ENCODE measurements around the gene TK2.
A peak's percentile ranks its signal among the peaks of the same experiment; 100 is the strongest.
"Not testable (repeated sequence)": the region's sequence is repeated elsewhere in the genome, so short reads cannot be mapped to it uniquely, and the experiment has no call there.

The TK2 gene

DNA sequence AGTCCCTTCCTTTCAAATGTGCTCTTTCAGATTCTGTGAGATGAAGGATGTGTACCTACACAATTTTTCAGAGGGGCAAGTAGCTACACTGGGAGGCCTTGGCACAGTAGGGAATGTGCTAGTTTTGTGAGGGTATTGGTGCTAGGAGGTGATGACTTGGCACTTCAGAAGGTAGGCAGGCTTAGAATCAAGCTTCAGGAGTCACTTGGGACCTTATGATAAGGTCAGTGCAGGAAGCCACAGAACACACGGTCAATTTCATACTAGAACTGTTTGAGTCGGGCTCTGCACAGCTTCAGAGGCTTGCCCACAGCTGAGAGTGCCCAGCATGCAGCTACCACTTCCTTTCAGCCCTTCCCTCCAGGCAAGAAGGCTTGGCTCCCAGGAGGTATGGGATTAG, 22.4 kb upstream of the TK2 start:
- no peak for DNase-seq

DNA sequence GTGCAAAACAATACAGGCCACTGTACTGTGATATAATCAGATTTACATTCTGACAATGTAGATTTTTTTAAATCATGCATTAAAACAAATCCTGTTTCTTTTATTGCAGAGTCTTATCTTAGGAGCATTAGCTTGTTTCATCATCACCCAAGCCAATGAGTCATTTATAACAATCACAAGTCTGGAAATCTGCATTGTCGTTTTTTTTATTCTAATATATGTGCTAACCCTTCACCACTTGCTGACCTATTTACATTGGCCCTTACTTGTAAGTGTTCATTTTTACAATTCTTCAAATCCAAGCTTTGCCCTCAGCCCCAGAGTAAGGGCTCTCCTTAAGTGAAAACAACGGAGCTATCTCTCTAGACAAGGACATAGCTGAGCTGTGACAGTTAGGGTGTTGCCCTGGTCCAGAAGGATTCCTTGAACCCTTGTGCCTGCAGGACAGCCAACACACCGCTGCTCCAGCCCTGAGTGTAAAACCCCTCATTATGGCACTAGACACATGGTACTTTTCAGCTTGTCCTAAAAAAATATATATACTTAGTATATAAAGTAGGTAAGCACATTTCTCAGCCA, 20.0 kb upstream of the TK2 start:
- DNase-seq, result no peak

DNA sequence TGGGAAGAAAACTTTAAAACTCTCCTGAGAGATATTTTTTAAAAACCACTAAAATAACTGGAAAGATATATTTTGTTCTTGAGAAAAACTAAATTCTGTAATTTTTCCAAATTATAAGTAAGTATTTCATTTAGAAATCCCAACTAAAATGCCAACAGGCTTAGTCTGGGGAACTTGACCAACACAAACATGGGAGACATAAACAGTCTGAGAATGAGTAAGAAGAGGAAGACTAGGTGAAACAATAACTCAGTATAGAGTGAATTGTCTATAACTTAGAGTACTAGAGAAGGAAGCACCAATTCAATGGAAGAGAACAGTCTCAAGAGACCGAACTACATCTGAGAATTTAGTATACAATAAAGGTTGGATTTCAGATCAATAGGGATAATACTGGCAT, 19.2 kb upstream of the TK2 start:
- no peak for DNase-seq

DNA sequence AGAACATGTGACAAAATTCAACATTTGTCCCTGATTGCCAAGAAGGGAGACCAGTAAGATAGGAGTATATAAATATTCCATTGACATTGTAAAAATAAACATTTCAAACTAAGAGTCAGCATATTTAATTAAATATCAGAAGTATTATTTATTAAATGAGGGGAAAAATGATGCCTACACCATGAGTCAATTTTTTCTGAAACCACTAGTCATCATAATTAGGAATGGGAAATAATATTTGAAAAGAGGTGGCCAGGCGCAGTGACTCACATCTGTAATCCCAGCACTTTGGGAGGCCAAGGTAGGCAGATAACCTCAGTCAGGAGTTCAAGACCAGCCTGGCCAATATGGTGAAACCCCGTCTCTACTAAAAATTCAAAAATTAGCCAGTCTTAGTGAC, 18.4 kb upstream of the TK2 start:
- DNase-seq, result no peak

DNA sequence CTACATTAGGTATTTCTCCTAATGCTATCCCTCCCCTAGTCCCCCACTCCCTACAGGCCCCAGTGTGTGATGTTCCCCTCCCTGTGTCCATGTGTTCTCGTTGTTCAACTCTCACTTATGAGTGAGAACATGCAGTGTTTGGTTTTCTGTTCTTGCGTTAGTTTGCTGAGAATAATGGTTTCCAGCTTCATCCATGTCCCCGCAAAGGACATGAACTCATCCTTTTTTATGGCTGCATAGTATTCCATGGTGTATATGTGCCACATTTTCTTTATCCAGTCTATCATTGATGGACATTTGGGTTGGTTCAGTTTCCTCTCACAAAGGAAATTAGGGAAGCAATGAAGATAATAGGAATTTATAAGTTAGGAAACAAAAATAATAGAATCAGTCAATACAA, 17.3 kb upstream of the TK2 start:
- DNase-seq, result not testable (repeated sequence)

DNA sequence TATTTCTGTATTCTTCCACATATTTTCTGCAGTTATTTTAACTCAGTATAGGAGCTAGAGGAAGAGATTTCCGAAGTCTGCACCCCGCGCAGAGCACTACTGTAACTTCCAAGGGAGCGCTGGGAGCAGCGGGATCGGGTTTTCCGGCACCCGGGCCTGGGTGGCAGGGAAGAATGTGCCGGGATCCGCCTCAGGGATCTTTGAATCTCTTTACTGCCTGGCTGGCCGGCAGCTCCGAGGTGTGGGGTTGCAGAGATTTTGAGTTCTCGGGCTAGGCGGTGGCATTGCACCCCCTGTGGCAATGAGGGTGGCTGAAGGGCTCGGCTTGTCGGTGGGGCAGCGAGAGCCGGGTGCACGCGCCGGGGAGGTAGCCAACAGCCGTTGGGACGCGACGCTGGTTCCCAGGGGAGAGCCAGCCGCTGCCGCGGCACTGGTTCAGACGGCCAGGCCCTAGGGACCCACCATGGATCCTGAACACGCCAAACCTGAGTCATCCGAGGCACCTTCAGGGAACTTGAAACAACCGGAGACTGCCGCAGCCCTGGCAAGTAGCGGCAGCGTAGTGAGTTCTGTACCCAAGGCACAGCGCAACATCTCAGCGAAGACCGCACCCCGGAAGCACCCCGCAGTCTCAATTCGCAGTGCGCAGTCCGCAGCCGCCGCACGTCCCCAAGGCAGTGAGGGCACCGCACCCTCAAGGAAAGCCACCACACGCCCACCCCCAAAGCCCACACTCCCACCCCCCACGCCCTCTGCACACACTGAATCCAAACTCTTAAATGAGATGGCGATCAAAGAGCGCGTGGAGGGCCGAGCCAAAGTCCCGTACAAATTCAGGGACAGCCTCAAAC, 16.4 kb upstream of the TK2 start, which contains the start of gene CMTM1:
CMTM1 (plus strand) TSS at position 389 of the 851 bp plus-strand sequence; CDS start at position 464, 75 bp downstream.
- no peak for DNase-seq

DNA sequence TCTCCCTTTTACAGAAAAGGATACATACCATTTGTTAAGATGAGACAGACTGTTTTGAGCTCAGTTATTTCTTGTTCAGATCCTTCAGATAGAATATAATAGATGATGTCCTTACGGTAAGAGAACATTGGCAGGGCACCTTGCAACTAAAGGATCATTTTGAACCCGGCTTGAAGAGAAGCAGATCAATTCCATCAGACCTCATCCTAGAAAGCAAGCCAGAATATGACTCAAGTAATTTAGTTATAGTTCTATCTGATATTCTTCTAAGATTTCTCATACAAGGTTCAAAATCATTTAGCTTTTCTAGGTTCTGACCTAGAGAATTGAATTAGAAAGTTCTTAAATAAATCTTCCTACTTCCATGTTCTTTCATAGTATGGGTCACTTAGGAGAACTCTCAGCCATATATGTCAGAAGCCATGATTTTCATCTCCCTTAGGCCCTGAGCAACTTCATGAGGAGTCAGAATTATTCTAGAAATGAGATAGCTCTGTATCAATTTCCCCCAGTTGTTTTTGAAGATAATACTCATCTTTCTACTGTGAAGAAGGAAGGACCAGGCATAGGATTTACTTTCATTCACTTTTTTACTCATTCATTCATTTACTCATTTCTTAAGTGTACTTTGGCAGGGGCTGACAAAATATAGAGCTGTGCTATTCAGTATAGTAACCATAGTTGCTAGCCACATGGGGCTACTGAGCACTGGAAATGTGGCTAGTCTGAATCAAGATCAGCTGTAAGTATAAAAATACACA, 13.8 kb upstream of the TK2 start:
- no peak for DNase-seq

DNA sequence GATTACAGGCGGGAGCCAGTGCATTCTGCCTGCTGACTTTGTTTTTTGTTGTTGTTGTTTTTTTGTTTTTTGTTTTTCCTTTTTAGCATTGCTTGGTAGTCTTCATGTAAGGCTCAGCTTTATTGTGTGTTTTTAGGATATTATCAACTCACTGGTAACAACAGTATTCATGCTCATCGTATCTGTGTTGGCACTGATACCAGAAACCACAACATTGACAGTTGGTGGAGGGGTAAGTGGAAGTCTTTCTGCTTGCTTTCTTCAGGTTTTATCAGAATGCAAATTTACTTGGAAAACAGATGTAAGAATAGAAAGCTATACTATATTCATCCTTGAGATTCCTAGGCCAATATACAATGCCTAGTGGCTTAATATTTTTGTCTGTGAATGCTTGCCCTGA, 13.1 kb upstream of the TK2 start:
- no peak for DNase-seq

DNA sequence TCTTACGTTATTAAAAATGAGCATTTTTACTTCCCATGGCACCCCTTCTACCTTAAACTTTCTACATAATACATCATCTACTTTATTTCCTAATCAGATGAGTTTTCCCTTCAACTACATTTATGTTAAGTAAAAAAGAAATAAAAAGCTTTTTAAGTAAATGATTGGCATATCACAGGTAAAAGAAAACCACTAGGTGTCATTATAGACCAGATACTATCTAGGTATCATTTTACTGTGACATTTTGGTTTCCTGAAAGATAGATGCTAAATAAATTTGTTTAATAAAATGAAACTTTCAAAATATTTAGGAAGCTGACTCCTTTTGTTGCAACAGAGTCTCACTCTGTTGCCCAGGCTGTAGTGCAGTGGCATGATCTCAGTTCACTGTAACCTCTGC, 12.5 kb upstream of the TK2 start:
- no peak for DNase-seq

DNA sequence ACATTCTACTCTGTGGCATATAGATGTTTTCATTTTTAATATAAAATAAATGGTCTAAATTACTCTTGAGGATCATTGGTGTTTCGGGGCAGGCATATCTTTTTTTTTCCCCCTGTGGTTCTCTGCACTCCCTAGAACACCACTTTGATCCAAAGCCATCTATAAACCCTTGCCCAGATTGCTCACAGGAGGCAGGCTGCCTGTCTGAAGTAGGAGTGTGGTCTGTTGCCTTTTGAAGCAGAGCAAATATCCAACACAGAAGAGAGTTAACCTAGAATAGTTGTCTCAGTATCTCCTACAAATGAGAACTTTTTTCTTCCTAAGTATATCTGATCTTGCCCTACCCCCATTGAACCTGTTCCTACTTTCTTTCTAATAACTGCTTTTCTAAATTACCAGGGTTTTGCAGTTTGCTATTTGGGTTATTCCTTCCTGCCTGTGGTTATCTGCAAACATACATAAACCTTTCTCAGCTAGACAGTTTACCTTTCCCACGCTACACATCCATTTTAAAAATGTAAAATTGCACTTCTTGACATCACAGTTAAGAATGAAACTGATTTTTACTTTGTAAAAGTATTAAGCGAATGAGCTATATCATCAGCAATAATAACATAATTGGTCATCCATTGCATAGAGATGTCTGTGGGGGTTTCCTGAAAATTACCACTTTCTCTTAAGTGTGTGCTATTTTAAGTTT, 11.6 kb upstream of the TK2 start:
- no peak for DNase-seq

DNA sequence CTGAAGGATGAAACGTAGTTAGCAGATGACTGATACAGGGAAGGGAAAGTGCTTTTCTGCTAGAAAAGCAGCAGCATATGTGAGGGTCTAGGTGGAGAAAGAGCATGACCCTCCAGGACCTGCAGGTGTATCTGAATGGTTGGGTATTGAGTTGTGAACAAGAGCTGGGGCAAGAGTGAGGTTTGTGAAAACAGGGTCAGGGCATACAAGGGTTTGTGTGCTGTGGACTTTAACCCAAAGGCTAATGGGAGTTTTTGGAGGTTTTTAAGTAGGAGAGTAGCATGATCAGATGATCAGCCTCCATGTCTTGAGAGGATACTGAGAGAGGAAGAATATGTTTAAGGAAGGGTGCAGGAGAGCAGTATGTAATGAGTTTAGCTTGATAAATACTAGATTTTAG, 10.2 kb upstream of the TK2 start:
- DNase-seq, result no peak

DNA sequence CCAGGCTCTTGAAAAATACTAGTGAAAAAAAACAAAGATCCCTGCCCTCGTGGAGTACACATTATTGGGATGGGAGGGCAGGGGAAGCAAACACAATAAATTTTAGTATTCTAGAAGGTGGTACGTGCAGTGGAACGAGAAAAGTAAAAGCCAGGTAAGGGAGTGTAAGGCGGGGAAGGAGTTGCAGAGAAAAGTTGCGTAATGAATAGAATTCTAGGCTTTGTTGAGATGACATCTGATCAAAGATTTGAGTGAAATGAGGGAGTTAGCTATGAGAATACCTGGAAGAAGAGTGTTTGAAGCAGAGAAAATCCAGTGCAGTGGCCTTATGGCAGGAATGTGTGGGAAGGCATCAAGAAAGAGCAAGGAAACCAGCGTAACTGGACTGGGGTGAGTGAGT, 4.6 kb upstream of the TK2 start:
- DNase-seq, result no peak

DNA sequence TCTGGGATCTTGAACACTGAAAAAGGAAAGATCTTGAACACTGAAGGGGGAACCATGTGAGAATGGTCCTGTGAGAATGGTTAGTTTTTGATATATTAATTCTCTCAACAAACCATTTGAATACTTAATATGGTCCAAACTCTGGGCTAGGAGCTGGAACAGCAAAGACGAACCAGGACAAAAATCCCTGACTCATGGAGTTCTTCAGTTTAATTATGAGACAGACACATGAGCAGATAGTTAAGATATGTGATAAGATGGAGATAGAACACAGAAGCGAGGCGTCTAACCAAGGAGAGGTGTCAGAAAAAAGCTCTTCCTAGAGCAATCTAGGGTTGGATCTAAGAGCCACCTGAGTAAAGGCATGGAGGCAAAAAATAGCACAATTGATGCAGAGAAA, 4.1 kb upstream of the TK2 start:
- no peak for DNase-seq

DNA sequence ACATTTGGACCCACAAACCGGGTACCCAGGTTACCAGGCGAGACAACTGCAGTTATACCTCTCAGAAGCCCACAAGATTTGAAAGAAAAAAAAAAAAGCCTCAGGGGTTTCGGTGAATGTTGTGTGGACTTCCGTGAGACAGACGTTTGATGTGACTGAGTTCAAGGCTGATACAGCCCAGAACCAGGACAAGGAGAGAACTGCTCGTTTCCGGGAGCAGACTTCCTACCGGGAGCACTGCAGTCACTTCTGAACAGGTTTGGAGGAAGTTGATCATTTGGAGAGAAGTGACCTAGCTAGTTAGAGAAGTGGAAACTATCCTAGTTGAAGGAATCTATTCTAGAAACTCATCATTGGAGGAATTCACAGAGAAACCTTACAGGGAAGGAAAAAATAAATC, 3.3 kb upstream of the TK2 start:
- DNase-seq, result no peak

DNA sequence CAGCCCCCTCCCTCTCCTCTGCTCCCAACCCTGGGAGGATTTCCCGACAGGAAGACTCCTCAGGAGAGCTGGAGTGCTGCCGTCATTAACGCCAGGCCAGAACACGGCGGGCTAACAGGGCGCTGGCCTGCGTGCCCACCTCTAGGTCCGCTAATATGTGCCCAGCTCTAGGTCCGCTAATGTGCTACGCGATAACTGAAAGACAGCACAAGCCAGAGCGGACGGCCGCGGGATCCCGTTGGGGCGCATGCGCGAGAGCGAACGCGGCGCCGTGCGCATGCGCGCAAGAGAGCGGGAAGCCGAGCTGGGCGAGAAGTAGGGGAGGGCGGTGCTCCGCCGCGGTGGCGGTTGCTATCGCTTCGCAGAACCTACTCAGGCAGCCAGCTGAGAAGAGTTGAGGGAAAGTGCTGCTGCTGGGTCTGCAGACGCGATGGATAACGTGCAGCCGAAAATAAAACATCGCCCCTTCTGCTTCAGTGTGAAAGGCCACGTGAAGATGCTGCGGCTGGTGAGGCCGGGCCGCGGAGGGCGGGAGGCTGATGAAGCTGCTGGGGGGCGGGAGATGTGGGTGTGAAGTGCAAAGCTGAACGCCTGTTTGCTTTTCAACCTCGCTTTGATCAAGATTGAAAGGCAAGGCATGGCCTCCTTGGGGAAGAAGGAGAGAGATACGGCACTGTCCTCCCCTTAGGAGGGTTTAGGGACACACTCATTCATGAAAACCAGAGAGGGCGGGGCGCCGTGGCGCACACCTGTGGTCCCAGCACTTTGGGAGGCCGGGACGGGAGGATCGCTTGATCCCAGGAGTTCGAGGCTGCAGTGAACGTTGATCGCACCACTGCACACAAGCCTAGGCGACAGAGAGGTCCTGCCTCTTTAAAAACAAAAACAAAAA, 2.6 kb upstream of the TK2 start, which contains the start of gene CKLF:
CKLF (plus strand) TSS at position 291 of the 892 bp plus-strand sequence; CDS start at position 431, 140 bp downstream.
- peak; percentile 83 for DNase-seq

DNA sequence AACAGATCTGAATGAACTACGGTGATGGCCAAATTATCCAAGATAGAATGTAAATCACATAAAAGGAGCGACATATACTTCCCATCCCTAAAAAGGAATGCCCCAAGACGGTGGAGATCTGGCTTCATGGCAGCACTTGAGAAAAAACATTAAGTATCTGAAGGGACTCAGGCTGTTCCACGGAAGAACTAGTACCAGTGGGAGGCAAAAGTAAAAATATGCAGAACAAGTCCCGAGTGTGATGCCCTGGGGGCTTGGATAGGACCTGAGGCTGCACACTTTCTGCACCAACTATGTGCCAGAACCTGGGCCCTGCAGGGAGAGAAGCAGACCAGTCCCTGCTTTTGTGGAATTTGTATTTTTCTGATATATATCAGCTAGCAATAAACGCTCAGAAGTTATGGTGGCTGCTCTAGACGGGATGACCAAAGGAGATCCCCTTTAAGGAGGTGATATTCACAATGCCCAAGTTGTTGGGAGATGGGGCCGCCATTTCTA, 1.9 kb upstream of the TK2 start:
- no peak for DNase-seq

DNA sequence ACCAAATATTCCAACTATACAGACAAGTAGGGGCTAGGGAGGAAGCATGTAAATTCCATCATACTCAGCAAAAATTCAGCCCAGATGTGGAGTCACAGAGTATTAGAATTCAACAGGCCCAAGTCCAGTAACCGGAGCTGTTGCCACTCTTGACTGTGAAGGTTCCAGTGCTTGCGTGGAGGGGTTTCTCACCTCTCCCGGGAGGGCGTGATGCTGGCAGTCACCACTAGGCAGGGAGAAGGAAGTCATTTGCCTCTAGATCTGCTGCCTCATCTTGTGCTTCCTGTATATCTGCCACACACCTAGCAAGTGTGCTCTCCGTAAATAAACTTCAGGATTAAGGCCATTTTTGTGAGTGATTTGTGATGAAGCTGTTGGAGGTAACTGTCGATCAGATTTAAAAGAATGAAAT, 1.4 kb upstream of the TK2 start:
- peak; percentile 46 for DNase-seq

DNA sequence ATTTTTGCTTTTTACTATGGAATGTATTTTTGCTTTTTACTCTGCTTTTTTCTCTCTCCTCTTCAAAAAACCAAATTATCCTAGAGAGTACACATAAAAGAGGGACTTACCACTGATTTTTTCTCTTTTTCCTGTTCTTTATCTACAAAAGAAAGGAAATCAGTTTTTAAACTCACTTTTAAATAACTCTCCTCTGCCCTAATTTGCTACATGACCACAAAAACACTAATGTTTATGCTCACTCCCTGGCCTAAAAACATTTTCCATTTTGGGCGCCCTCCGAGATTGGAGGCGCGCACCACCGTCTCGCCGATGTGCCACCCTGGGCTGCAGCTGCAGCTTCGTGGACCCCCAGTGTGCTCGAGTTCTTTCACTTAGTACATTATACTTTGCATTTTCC, 1.1 kb downstream of the TK2 start:
- DNase-seq, result no peak

DNA sequence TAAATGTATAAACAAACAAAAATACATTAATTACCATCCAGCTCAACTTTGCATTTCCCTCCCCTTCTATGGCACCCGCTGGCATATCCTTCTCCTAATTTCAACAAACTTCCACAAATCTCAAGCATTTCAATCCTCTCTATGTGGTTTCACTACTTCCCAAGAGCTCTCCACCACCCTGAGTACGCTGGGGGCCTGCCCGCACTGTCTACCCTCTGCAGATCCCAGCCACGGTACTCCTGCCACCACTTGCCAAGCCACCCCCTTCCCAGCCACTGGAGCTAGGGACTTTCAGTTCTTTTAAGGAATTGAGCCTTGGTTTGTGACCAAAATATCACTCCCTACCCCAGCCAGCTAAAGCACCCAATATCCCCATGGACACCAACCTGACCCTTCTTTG, 1.9 kb downstream of the TK2 start:
- no peak for DNase-seq

DNA sequence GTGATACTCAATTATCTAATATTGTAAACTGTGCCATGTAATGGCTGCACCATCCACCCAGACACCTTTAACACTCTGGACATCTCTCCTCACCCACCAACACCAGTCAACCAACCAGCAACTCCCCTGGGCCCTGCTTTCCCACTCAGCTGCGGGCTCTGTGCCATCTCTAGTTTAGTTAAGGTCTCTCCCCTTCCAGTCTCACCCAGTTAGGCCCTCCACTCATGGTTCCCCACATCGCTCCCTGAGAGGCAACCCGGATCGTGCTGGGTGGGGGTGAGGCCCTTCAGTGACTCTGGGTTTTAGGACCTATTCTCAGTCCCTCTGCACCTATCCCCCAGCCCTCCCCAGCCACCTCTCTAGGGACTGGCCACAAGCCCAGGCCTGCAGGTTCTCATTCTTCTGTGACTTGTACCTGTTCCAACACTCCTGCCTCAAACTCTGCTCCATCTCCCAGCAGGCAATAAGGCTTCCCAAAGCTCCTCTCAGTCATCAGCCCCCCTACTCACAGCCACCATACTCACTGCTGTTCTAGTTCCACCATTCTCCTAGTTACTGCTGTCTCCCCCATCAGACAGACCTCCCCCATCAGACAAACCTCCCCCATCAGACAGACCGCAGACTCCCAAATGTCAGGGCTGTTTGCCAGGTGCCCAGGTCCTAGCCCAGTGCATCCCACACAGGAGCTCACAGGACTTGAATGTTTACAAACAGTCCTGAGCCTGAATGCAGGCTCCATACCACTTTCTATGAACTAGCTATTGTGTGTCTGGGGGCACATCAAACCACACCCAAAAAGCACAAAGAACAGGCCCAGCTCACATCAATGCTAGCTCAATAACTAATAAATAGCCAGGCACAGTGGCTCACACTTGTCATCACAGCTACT, 2.6 kb downstream of the TK2 start:
- no peak for DNase-seq

Measured in T-helper 9 cell (primary cell).